ENCODE results near the gene C1QTNF1. TPM values are rescaled to one million over a fixed set of nuclear protein-coding genes. Genes with fewer than 3 reads are reported as not detected.

Gene C1QTNF1
- total and polyA plus RNA-seq, 2 experiments from 2014 or later = 6.8 to 16.4 TPM

GRCh38 chr17:78991906-78992532 is 31.9 kb upstream of the C1QTNF1 start:
- Histone ChIP-seq H3K27me3 (no peaks in the 10 kb centered on the region), H3K4me3 (no peak overlapping the region), H3K4me1 (ENCODE audit: low read depth) (peaks cover 9% of the 10 kb centered on the region), H3K27ac (no peak overlapping the region), H3K9me3 (ENCODE audit: low read depth) (no peaks in the 10 kb centered on the region), H3K36me3 (peaks cover 12% of the 10 kb centered on the region)
- DNase-seq (ENCODE audit: low read depth in 1 of 2, low spot score in 1 of 2) = no peak
- TF ChIP-seq, protein P1, sequence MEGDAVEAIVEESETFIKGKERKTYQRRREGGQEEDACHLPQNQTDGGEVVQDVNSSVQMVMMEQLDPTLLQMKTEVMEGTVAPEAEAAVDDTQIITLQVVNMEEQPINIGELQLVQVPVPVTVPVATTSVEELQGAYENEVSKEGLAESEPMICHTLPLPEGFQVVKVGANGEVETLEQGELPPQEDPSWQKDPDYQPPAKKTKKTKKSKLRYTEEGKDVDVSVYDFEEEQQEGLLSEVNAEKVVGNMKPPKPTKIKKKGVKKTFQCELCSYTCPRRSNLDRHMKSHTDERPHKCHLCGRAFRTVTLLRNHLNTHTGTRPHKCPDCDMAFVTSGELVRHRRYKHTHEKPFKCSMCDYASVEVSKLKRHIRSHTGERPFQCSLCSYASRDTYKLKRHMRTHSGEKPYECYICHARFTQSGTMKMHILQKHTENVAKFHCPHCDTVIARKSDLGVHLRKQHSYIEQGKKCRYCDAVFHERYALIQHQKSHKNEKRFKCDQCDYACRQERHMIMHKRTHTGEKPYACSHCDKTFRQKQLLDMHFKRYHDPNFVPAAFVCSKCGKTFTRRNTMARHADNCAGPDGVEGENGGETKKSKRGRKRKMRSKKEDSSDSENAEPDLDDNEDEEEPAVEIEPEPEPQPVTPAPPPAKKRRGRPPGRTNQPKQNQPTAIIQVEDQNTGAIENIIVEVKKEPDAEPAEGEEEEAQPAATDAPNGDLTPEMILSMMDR (IDR thresholded peaks at IDR 0.05; ENCODE audit: low read depth, low read length) = no peak

- Histone ChIP-seq H3K27me3 (no peaks in the 10 kb centered on the region), H3K36me3 (peaks cover 16% of the 10 kb centered on the region), H3K4me1 (ENCODE audit: low read depth) (peaks cover 8% of the 10 kb centered on the region), H3K9me3 (ENCODE audit: low read depth) (no peaks in the 10 kb centered on the region), H3K4me3 (no peak overlapping the region), H3K27ac (no peak overlapping the region)
- no peak for DNase-seq (ENCODE audit: low read depth in 1 of 2, low spot score in 1 of 2)
- TF ChIP-seq, protein P1 (IDR thresholded peaks at IDR 0.05; ENCODE audit: low read depth, low read length) = no peak
Measured at GRCh38 chr17:78992542-78993212, 31.3 kb upstream of the C1QTNF1 start.

DNA sequence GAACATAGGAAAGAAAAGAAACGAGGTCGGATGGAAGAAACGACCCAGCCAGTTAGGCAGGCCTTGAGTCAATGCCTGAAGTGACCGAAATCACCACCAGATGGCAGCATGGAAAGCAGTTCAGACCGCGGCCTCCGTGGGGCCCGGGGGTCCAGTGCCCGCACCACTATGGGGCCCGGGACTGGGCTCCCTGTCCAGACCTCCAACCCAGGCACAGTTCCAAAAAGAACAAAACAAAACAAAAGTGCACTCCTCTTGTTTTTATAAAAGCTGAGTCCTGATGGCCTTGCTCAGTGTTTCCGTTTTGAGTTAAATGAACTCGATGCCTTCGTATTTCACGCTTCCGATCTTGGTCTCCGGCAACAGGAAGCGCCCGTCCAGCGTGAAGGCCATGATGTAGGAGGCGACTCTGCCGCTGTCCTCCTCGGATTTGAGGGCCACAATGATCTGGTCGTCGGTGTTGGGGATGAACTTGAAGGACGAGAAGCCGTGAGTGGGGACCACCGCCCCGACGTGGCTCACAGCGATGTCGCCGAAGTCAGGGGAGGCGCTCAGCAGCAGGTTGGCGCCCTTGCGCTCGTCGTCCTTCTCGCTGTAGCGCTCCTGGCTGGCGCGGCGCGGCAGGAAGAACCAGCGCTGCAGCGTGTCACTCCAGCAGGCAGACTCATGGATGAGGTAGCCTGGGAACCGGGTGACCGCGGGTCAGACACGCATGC is 30.6 kb upstream of the C1QTNF1 start:
- Histone ChIP-seq H3K9me3 (ENCODE audit: low read depth) (no peaks in the 10 kb centered on the region), H3K27ac (no peak overlapping the region), H3K27me3 (no peaks in the 10 kb centered on the region), H3K4me1 (ENCODE audit: low read depth) (peaks cover 1% of the 10 kb centered on the region), H3K4me3 (no peak overlapping the region), H3K36me3 (peaks cover 16% of the 10 kb centered on the region)
- DNase-seq (ENCODE audit: low read depth in 1 of 2, low spot score in 1 of 2) = peak; percentile 57 to 62
- TF ChIP-seq, protein P1 (IDR thresholded peaks at IDR 0.05; ENCODE audit: low read depth, low read length) = peak; percentile 74

DNA sequence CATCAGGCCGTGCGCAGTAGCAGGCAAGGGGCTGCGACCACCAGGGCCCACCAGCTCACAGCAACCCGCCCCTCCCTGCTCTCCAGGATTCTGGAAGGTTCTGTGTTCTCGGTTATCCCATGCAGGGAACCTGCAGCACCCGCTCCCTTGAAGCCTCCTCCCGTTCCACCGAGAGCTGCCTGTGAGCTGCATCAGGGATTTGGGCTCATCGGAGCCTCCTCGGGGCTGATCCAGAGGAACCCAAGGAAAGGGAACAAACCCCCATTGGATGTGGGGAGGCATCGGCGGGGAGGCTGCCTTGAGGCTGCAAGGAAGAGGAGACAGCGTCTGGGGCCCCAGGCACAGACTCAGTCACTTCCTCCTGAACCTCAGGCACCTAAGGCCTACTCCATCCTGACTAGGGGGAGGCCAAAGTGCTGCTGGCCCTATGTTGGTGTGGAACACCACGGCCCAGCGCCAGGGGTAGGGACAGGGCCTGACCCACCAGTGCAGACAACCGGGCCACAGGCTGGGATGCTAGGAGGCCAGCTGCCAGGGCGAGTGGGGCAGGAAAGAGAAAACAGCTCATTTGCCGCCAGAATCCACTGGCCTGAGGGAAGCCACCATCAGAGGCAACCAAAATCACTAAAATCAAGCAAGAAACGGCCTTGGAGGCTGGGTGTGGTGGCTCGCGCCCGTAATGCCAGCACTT is 29.8 kb upstream of the C1QTNF1 start:
- peaks cover 16% of the 10 kb centered on the region for H3K36me3 ChIP-seq
- DNase-seq (ENCODE audit: low read depth in 1 of 2, low spot score in 1 of 2) = no peak
- TF ChIP-seq, protein P1 (IDR thresholded peaks at IDR 0.05; ENCODE audit: low read depth, low read length) = no peak
- no peak overlapping the region for H3K4me3 ChIP-seq
- H3K4me1 ChIP-seq (ENCODE audit: low read depth) = no peaks in the 10 kb centered on the region
- no peaks in the 10 kb centered on the region for H3K27me3 ChIP-seq
- H3K9me3 ChIP-seq (ENCODE audit: low read depth) = no peaks in the 10 kb centered on the region
- H3K27ac ChIP-seq = no peak overlapping the region

DNA sequence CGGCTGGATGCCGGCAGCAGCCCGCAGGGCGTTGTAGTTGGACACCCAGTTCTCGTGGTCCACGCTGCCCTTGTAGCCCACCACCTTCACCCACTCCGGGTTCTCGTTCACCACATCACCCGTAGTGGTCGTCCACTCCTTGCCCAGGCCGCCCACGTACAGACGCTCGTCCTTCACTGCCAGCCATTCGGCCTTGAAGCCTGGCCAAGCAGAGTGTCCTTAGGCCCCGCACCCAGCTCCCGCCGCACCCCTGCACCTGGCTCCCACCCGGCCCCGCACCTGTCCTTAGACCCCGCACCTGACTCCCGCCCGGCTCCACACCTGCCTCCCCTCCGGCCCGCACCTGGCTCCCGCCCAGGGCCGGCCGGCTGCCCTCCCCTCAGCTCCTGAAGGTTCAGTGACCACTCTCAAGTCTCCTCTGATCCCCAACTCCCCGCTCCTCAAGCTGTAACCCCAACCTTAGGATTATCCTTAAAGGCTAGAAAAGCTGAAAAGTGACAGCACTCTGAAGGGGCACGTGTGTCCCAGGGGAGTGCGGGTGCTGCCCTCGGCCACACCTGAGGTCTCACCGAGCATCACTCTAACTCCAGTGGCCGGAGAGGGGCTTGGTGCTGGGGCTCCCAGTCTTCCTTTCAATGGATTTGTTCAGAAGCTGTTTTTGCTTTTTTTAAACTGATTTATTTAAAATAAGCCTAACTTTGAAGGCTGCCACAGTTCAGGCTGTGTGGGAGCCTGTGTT is 28.8 kb upstream of the C1QTNF1 start:
- Histone ChIP-seq H3K4me1 (ENCODE audit: low read depth) (no peaks in the 10 kb centered on the region), H3K9me3 (ENCODE audit: low read depth) (no peaks in the 10 kb centered on the region), H3K36me3 (peaks cover 16% of the 10 kb centered on the region), H3K27me3 (no peaks in the 10 kb centered on the region), H3K27ac (no peak overlapping the region), H3K4me3 (no peak overlapping the region)
- TF ChIP-seq, protein P1 (IDR thresholded peaks at IDR 0.05; ENCODE audit: low read depth, low read length) = no peak
- no peak for DNase-seq (ENCODE audit: low read depth in 1 of 2, low spot score in 1 of 2)
